H7 (cell line): ENCODE measurements around the gene TMEM259. TPM values are rescaled to one million over a fixed set of nuclear protein-coding genes. Genes with fewer than 3 reads are reported as not detected.

ENCODE experiments used
- DNase-seq: peaks from one replicate; pipeline ENCODE4 v3.0.0; 2012
- H3K27me3 ChIP-seq: 2 replicates; pipeline ENCODE4 v1.6.0; 2011; ENCODE audit warnings: mild to moderate bottlenecking, low read length; ENCODE audit not compliant: control insufficient read depth, insufficient read depth
- H3K36me3 ChIP-seq: replicated peaks from 2 replicates; pipeline ENCODE4 v1.5.1; 2011; ENCODE audit warnings: low read length; ENCODE audit not compliant: control insufficient read depth, insufficient read depth
- H3K4me3 ChIP-seq: 2 replicates; pipeline ENCODE4 v1.5.1; 2011; ENCODE audit warnings: low read depth, mild to moderate bottlenecking, control low read depth, low read length, moderate library complexity; ENCODE audit not compliant: insufficient read depth
- total RNA-seq: library from RNA; depleted of rRNA; stranded (reverse); fragments of >200 nt; shearing (Covaris generic); gene quantifications from 2 replicates; pipeline ENCODE4 v1.2.3, GENCODE V29; 2014

TMEM259 gene
- total RNA-seq, 1 experiment from 2014 or later, result 153 TPM

DNA sequence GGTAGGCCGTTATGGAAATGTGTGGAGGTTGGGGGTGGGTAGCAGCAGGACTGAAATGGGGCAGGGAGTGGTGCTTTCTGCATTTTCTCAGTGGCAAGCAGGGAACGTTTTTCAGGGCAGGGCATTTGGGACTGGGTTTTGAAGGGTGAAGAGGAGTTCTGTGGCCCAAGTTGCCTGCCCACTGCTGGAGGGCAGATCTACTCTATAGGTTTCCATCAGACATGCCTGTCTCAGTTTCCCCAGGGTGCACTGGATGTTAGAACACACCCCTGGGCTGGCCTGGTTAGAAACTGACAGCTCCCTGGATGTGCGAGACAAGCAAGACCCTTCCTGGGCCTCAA, 21.6 kb downstream of the TMEM259 start:
- peaks cover 33% of the 10 kb centered on the region for H3K27me3 ChIP-seq
- H3K36me3 ChIP-seq, result no peaks in the 10 kb centered on the region
- no peak overlapping the region for H3K4me3 ChIP-seq
- DNase-seq, result no peak

DNA sequence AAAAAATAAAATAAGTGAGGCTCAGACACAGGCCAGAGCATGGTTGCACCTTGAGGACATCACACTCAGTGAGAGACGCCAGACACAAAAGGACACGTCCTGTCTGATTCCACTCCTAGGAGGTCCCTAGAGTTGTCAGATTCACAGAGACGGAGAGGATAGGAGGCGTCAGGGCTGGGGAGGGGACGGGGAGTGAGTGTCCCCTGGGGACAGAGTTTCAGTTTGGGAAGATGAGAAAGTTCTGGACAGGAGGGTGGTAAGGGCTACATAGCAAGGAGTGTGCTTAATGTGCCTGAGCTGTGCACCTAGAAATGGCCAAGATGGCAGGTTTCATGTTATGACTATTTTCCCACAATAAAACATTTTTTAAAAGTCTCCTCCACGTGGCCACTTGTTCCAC, 22.9 kb downstream of the TMEM259 start:
- no peak overlapping the region for H3K4me3 ChIP-seq
- DNase-seq, result no peak

DNA sequence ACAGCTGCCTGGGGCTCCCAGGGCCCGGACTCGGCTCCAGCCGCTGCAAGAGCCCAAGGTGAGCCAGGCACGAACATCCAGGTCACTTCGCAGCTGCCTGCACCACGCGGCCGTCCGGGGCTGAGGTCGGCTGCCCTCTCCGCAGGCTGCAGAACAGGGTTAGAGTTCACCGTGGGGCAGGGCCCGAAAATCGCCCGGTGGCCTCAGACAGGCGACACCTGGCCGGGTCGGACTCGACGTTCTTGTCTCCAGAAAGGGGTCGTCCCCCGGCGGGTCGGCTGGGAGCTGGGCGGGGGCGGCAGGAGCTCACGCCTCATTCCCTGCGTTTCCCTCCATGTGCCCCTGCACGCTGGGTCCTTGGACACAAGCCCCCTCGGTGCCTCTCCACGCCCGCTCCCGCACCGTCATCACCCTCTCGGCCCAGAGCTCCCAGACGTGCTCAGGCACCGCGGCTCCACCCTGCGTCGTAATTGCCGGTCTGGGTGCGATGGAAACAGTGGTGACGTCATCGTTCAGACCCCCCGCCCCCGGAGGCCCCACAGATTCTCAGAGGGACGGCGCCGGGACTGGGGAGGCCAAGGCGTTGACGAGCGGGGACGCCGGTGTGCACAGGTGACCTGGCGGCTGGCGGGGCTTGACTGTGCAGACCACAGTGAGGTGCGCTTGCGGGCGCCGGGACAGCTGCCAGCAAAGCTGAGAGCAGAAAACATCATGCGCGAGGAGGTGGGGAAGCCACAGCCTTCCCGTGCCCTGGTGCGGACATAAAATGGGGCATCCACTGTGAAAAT, 24.7 kb downstream of the TMEM259 start:
- peak; percentile 90 for DNase-seq
- peak overlapping the region; percentile 18 for H3K4me3 ChIP-seq
- H3K36me3 ChIP-seq, result no peaks in the 10 kb centered on the region
- peaks cover 30% of the 10 kb centered on the region for H3K27me3 ChIP-seq

More for the DNA sequence above, 22.9 kb downstream of the TMEM259 start:
- Histone ChIP-seq H3K27me3 (peaks cover 33% of the 10 kb centered on the region), H3K36me3 (no peaks in the 10 kb centered on the region)

- Histone ChIP-seq H3K4me3 (no peak overlapping the region), H3K27me3 (peaks cover 22% of the 10 kb centered on the region), H3K36me3 (peaks cover 1% of the 10 kb centered on the region; the same call in 1 of the 2 replicates)
- no peak for DNase-seq
These were observed 25.7 kb downstream of the TMEM259 start for GRCh38 chr19:995051-995827.

DNA sequence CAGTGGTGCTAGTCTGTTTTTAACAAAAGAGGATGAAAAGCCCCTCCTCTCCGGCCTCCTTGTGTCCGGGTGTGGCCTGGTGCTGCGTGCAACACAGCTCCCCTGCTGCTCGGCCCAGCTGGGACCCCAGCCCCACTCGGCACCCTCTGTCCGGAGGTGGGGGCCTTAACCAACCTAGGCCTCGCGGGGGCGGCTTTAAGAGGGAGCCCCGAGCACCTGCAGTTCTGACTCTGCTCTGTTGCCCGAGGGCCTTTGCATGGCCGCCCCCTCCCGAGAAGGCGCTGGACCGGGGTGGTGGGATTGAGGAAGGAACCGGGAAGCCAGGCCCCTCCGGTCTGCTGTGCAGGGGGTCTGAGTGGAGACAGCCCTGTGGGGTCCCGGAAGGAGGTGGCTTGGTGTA, 26.4 kb downstream of the TMEM259 start:
- no peak for DNase-seq
- H3K27me3 ChIP-seq, result peaks cover 20% of the 10 kb centered on the region
- H3K36me3 ChIP-seq, result peaks cover 3% of the 10 kb centered on the region; the same call in 1 of the 2 replicates
- no peak overlapping the region for H3K4me3 ChIP-seq

- peaks cover 15% of the 10 kb centered on the region; the same call in 1 of the 2 replicates for H3K27me3 ChIP-seq
- H3K36me3 ChIP-seq, result peaks cover 3% of the 10 kb centered on the region; the same call in 1 of the 2 replicates
- H3K4me3 ChIP-seq, result no peak overlapping the region
- peak; percentile 86 for DNase-seq
These were observed 27.0 kb downstream of the TMEM259 start for GRCh38 chr19:993831-994393.

- Histone ChIP-seq H3K36me3 (peaks cover 3% of the 10 kb centered on the region; the same call in 1 of the 2 replicates), H3K4me3 (no peak overlapping the region), H3K27me3 (peaks cover 13% of the 10 kb centered on the region; the same call in 1 of the 2 replicates)
- DNase-seq, result no peak
These were observed 27.5 kb downstream of the TMEM259 start for GRCh38 chr19:993361-993830.

GRCh38 chr19:992670-993055, 28.3 kb downstream of the TMEM259 start:
- peaks cover 3% of the 10 kb centered on the region; the same call in 1 of the 2 replicates for H3K36me3 ChIP-seq
- no peak for DNase-seq
- H3K4me3 ChIP-seq, result no peak overlapping the region
- peaks cover 8% of the 10 kb centered on the region; the same call in 1 of the 2 replicates for H3K27me3 ChIP-seq

GRCh38 chr19:991932-992669, 28.8 kb downstream of the TMEM259 start:
- Histone ChIP-seq H3K4me3 (no peak overlapping the region), H3K36me3 (peaks cover 3% of the 10 kb centered on the region; the same call in 1 of the 2 replicates), H3K27me3 (peaks cover 8% of the 10 kb centered on the region; the same call in 1 of the 2 replicates)
- no peak for DNase-seq

- no peak overlapping the region for H3K4me3 ChIP-seq
- DNase-seq, result peak; percentile 97
- peaks cover 3% of the 10 kb centered on the region; the same call in 1 of the 2 replicates for H3K36me3 ChIP-seq
- H3K27me3 ChIP-seq, result peaks cover 5% of the 10 kb centered on the region; the same call in 1 of the 2 replicates
These were observed 29.6 kb downstream of the TMEM259 start for GRCh38 chr19:991174-991931.

DNA sequence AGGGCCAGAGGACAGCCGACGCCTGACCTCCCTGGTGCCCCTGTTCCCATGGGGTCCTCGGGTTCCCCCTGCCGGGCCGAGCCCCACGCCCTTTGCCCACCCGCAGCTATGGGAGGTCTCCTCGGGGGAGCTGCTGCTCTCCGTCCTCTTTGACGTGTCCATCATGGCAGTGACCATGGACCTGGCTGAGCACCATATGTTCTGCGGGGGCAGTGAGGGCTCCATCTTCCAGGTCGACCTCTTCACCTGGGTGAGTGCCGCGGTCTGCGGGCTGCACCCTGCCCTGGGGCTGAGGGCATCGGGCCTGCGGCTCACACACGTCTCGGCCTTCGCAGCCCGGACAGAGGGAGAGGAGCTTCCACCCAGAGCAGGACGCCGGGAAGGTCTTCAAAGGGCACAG, 30.2 kb downstream of the TMEM259 start:
- Histone ChIP-seq H3K27me3 (no peaks in the 10 kb centered on the region; the same call in 1 of the 2 replicates), H3K4me3 (no peak overlapping the region), H3K36me3 (peaks cover 5% of the 10 kb centered on the region)
- no peak for DNase-seq

GRCh38 chr19:990119-990571, 30.8 kb downstream of the TMEM259 start:
- no peak for DNase-seq
- peaks cover 6% of the 10 kb centered on the region for H3K36me3 ChIP-seq
- no peak overlapping the region for H3K4me3 ChIP-seq
- no peaks in the 10 kb centered on the region for H3K27me3 ChIP-seq

- peak; percentile 87 for DNase-seq
- H3K4me3 ChIP-seq, result no peak overlapping the region
- no peaks in the 10 kb centered on the region for H3K27me3 ChIP-seq
- peaks cover 6% of the 10 kb centered on the region for H3K36me3 ChIP-seq
These were observed 31.4 kb downstream of the TMEM259 start for GRCh38 chr19:989381-990081.
